GM18870 (cell line): ENCODE measurements around the gene DENND6B.

Experiments
- ATAC-seq: cut with Tn5 transposase; IDR thresholded peaks from one replicate; pipeline ENCODE4 v1.9.1; 2021; ENCODE audit warnings: moderate library complexity; ENCODE audit not compliant: unreplicated experiment

DENND6B gene

DNA sequence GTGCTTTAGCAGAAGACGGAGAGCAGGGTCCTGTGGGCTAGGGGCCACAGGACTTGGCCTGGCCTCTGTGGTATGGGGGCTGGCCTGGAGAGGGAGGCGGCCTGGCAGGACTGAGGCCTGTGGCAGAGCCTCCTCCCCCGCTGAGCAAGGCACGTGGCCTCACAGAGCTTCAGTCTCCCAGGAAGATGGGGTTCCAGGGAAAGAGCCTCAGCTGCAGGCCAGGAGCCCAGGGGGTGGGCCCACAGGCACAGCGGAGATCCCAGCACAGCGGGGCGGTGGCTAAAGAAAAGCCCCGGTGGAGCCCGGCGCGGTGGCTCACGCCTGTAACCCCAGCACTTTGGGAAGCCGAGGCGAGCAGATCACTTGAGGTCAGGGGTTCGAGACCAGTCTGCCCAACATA is 67.5 kb downstream of the DENND6B start:
- ATAC-seq: no peak
